Loucy (cell line): ENCODE results near the gene CXCL14.

ENCODE experiments used
- H2AFZ ChIP-seq: fragments of 200-600 bp; sonication (generic); 2 replicates; pipeline ENCODE4 v1.6.0; 2016; ENCODE audit warnings: antibody characterized with exemption, mild to moderate bottlenecking, low read length, moderate library complexity
- H3F3A ChIP-seq: fragments of 200-600 bp; 2 replicates; pipeline ENCODE4 v1.6.0; 2016; ENCODE audit warnings: antibody characterized with exemption, low read depth, mild to moderate bottlenecking
- H3K27me3 ChIP-seq: fragments of 200-600 bp; sonication (generic); 2 replicates; pipeline ENCODE4 v1.6.1; 2014; ENCODE audit warnings: low read length, mild to moderate bottlenecking; ENCODE audit not compliant: insufficient read depth, poor library complexity, severe bottlenecking
- H3K36me3 ChIP-seq: fragments of 200-600 bp; sonication (generic); 2 replicates; pipeline ENCODE4 v1.6.1; 2016; ENCODE audit warnings: low read length; ENCODE audit not compliant: insufficient read depth
- H3K4me1 ChIP-seq: fragments of 200-600 bp; sonication (generic); 2 replicates; pipeline ENCODE4 v1.5.1; 2014; ENCODE audit warnings: low read length, mild to moderate bottlenecking; ENCODE audit not compliant: insufficient read depth, poor library complexity, severe bottlenecking
- H3K4me2 ChIP-seq: fragments of 200-600 bp; sonication (generic); 2 replicates; pipeline ENCODE4 v1.6.0; 2014; ENCODE audit warnings: antibody characterized with exemption, low read length, low read depth, mild to moderate bottlenecking; ENCODE audit not compliant: poor library complexity, severe bottlenecking
- H3K4me3 ChIP-seq: fragments of 200-600 bp; sonication (generic); 2 replicates; pipeline ENCODE4 v1.5.1; 2014; ENCODE audit warnings: low read length, mild to moderate bottlenecking, mixed read lengths; ENCODE audit not compliant: poor library complexity, severe bottlenecking
- H3K79me2 ChIP-seq: fragments of 200-600 bp; sonication (generic); 2 replicates; pipeline ENCODE4 v1.6.1; 2014; ENCODE audit warnings: low read length; ENCODE audit not compliant: insufficient read depth
- H3K9ac ChIP-seq: fragments of 200-600 bp; sonication (generic); 2 replicates; pipeline ENCODE4 v1.6.0; 2014; ENCODE audit warnings: mild to moderate bottlenecking, low read depth, low read length, moderate library complexity; ENCODE audit not compliant: poor library complexity, severe bottlenecking
- H3K9me2 ChIP-seq: fragments of 200-600 bp; sonication (generic); replicated peaks from 2 replicates; pipeline ENCODE4 v1.6.1; 2016; ENCODE audit warnings: low read depth, low read length, mixed read lengths
- H3K9me3 ChIP-seq: fragments of 200-600 bp; sonication (generic); 2 replicates; pipeline ENCODE4 v1.6.1; 2014; ENCODE audit warnings: mild to moderate bottlenecking, antibody characterized with exemption, low read length, low read depth; ENCODE audit not compliant: insufficient read depth
- H4K20me1 ChIP-seq: fragments of 200-600 bp; sonication (generic); 2 replicates; pipeline ENCODE4 v1.6.0; 2014; ENCODE audit warnings: antibody characterized with exemption, low read length, mild to moderate bottlenecking; ENCODE audit not compliant: insufficient read depth, poor library complexity, severe bottlenecking
- EZH2phosphoT487 ChIP-seq: fragments of 200-600 bp; IDR thresholded peaks from 2 replicates; pipeline ENCODE4 v1.6.1; 2018; ENCODE audit warnings: antibody characterized with exemption, mild to moderate bottlenecking, moderate library complexity, borderline replicate concordance
- TF ChIP-seq, protein P1 (sequence below): fragments of 200-600 bp; sonication (generic); conservative IDR thresholded peaks from 2 replicates; pipeline ENCODE4 v1.5.1; 2014; ENCODE audit warnings: mild to moderate bottlenecking, antibody characterized with exemption, low read length

The CXCL14 gene

DNA sequence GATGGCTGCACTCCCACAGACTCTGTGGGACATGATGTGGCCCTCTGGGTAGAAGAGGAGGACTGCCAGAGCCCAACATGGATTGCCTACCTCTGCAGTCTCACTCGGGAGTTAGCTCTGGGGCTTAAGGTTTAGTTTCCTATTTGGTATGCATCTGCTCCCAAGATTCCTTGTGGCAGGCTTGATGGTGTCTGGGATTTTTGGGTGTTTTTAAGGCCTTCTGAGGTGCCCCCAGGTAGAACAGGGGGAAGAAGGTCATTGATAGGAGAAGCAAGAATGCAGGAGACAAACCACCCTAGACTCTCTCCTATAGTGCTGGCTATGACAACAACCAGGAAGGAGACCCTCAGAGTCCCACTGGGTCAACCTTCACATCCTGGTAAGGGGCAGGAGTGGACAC, 46.7 kb upstream of the CXCL14 start:
- Histone ChIP-seq H3K9ac (no peak overlapping the region), H3K9me2 (no peaks in the 10 kb centered on the region), H2AFZ (no peak overlapping the region), H4K20me1 (no peaks in the 10 kb centered on the region), H3K4me1 (no peaks in the 10 kb centered on the region), H3K4me3 (no peak overlapping the region), H3K4me2 (no peak overlapping the region), H3K79me2 (no peaks in the 10 kb centered on the region), H3K36me3 (no peaks in the 10 kb centered on the region), H3K9me3 (no peaks in the 10 kb centered on the region), H3K27me3 (no peaks in the 10 kb centered on the region), H3F3A (no peaks in the 10 kb centered on the region)
- TF ChIP-seq, protein P1, sequence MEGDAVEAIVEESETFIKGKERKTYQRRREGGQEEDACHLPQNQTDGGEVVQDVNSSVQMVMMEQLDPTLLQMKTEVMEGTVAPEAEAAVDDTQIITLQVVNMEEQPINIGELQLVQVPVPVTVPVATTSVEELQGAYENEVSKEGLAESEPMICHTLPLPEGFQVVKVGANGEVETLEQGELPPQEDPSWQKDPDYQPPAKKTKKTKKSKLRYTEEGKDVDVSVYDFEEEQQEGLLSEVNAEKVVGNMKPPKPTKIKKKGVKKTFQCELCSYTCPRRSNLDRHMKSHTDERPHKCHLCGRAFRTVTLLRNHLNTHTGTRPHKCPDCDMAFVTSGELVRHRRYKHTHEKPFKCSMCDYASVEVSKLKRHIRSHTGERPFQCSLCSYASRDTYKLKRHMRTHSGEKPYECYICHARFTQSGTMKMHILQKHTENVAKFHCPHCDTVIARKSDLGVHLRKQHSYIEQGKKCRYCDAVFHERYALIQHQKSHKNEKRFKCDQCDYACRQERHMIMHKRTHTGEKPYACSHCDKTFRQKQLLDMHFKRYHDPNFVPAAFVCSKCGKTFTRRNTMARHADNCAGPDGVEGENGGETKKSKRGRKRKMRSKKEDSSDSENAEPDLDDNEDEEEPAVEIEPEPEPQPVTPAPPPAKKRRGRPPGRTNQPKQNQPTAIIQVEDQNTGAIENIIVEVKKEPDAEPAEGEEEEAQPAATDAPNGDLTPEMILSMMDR, result no peak
- no peak for TF ChIP-seq EZH2phosphoT487

DNA sequence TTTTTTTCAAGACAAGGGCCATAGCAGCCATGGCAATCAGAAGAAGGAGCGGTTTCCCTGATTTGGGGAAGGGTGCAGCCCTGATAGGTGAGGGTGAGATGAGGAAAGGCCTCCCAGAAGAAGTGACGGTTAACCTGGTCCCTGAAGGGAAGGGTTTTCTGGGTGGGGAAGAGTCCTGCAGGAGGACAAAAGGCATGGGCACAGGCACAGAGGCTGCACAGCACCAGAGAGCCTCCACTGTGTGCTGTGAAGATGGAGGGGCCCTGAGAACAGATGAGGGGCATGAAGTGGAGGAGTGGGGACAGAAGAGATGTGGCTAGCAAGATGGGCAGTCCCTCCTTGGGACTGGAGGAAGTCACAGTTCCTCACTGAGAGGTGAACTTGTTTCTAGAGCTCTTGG, 46.3 kb upstream of the CXCL14 start:
- Histone ChIP-seq H3K9me3 (no peaks in the 10 kb centered on the region), H3K4me2 (no peak overlapping the region), H4K20me1 (no peaks in the 10 kb centered on the region), H3K9me2 (no peaks in the 10 kb centered on the region), H3K4me3 (no peak overlapping the region), H3K79me2 (no peaks in the 10 kb centered on the region), H3F3A (no peaks in the 10 kb centered on the region), H3K4me1 (no peaks in the 10 kb centered on the region), H2AFZ (no peak overlapping the region), H3K27me3 (no peaks in the 10 kb centered on the region), H3K36me3 (no peaks in the 10 kb centered on the region), H3K9ac (no peak overlapping the region)
- TF ChIP-seq EZH2phosphoT487, result no peak
- TF ChIP-seq, protein P1, result no peak

DNA sequence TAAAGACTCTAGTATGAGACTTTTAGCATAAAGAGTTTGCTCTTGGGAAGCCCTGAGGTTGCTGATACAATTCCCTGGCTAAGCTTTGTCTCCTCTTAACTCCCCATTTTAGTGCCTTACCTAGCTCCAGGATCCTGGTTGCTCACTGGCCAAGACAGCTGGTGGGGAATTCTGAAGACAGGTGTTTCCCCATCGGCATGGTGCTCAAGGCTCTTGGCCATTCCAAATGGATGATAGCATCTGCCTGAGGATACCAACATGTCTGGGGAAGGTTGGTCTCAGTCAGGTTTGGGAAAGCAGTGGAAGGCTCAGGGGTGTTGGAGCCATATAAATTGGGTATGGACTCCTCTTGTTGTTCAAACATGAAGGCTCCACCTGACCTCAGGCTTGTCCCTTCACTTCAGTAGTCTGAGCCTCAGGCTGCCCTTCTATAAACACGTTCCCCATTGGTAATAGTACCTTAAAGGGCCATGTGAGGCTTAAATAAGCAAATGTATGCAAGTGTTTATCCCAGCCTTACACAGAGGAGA, 44.5 kb upstream of the CXCL14 start:
- Histone ChIP-seq H2AFZ (no peak overlapping the region), H3K4me1 (no peaks in the 10 kb centered on the region), H3F3A (no peaks in the 10 kb centered on the region), H3K4me2 (no peak overlapping the region), H3K36me3 (no peaks in the 10 kb centered on the region), H3K9me2 (no peaks in the 10 kb centered on the region), H3K27me3 (no peaks in the 10 kb centered on the region), H3K9ac (no peak overlapping the region), H4K20me1 (no peaks in the 10 kb centered on the region), H3K9me3 (peaks cover 11% of the 10 kb centered on the region; the same call in 1 of the 2 replicates), H3K4me3 (no peak overlapping the region), H3K79me2 (no peaks in the 10 kb centered on the region)
- TF ChIP-seq, protein P1, result no peak
- TF ChIP-seq EZH2phosphoT487, result no peak
